ENCODE data around the gene ALK. TPM values are rescaled to one million over a fixed set of nuclear protein-coding genes. Genes with fewer than 3 reads are reported as not detected.

ALK gene
- total and polyA plus RNA-seq, 2 experiments from 2014 or later: 0.35 TPM; not detected in 1

GRCh38 chr2:29345236-29345635, 576.1 kb downstream of the ALK start (continued):
- TF ChIP-seq REST (IDR thresholded peaks at IDR 0.05; ENCODE audit: unreplicated experiment): no peak
- no peak for TF ChIP-seq POLR2AphosphoS5 (IDR thresholded peaks at IDR 0.05; ENCODE audit: low read depth)
- no peak for TF ChIP-seq ZNF331 (CRISPR knock-in tag; IDR thresholded peaks at IDR 0.05; ENCODE audit: low read depth)
- no peak for TF ChIP-seq JUNB (IDR thresholded peaks at IDR 0.05; ENCODE audit: unreplicated experiment)
- no peak for TF ChIP-seq CREB1 (CRISPR knock-in tag; IDR thresholded peaks at IDR 0.05; ENCODE audit: low read depth)
- TF ChIP-seq ZNF462 (CRISPR knock-in tag; IDR thresholded peaks at IDR 0.05): no peak

GRCh38 chr2:29343830-29344229, 577.6 kb downstream of the ALK start:
- Mint-ChIP-seq H3K4me3 (no peak overlapping the region), H3K9me3 (no peaks in the 10 kb centered on the region), H3K27ac (no peak overlapping the region), H3K36me3 (ENCODE audit: low read depth) (no peaks in the 10 kb centered on the region), H3K27me3 (ENCODE audit: insufficient read depth, low read depth, poor library complexity) (no peaks in the 10 kb centered on the region), H3K4me1 (no peaks in the 10 kb centered on the region; the same call in 2 of the 3 replicates)
- no peaks in the 10 kb centered on the region for H3K27me3 ChIP-seq (ENCODE audit: insufficient read depth)
- no peak overlapping the region for H3K4me2 ChIP-seq
- no peaks in the 10 kb centered on the region for H3K79me2 ChIP-seq (replicated peaks; ENCODE audit: insufficient read depth)
- DNase-seq (ENCODE audit: low spot score) (peak; percentile 8), ATAC-seq (no peak)
- TF ChIP-seq ETS1 (IDR thresholded peaks at IDR 0.05): no peak
- TF ChIP-seq CTCF (conservative IDR thresholded peaks at IDR 0.05; ENCODE audit: low read depth in 2 of 2): peak in 1 of 2 experiments; percentile 36; a peak in 3 of 4 replicates
- no peak overlapping the region for H2AFZ ChIP-seq
- no peaks in the 10 kb centered on the region for H3K9me2 ChIP-seq (ENCODE audit: insufficient read depth)
- H3K27ac ChIP-seq (ENCODE audit: low read depth): no peak overlapping the region
- no peak overlapping the region for H3K4me3 ChIP-seq
- no peaks in the 10 kb centered on the region for H3F3A ChIP-seq (replicated peaks; ENCODE audit: low read depth)
- H3K4me1 ChIP-seq (ENCODE audit: insufficient read depth): no peaks in the 10 kb centered on the region
- no peaks in the 10 kb centered on the region; the same call in 1 of the 2 replicates for H4K20me1 ChIP-seq (replicated peaks; ENCODE audit: insufficient read depth)
- H3K36me3 ChIP-seq (ENCODE audit: insufficient read depth): no peaks in the 10 kb centered on the region
